Mesendoderm (in vitro differentiated cells): ENCODE data around the gene PDE6B.

Experiments used
- DNase-seq: peaks from one replicate; pipeline ENCODE4 v3.0.0; 2013
- H2AK5ac ChIP-seq: 2 replicates; pipeline ENCODE4 v1.6.1; 2013; ENCODE audit warnings: low read length, inconsistent platforms
- H2BK120ac ChIP-seq: 2 replicates; pipeline ENCODE4 v1.6.1; 2013; ENCODE audit warnings: low read depth, mild to moderate bottlenecking, low read length, moderate library complexity, mixed read lengths
- H2BK15ac ChIP-seq: replicated peaks from 2 replicates; pipeline ENCODE4 v1.6.1; 2013; ENCODE audit warnings: low read depth, mild to moderate bottlenecking, moderate library complexity
- H2BK5ac ChIP-seq: 2 replicates; pipeline ENCODE4 v1.6.1; 2013; ENCODE audit warnings: low read length, inconsistent platforms
- H3K18ac ChIP-seq: 2 replicates; pipeline ENCODE4 v1.6.1; 2013; ENCODE audit warnings: mild to moderate bottlenecking, low read length, mixed read lengths
- H3K23ac ChIP-seq: one replicate; pipeline ENCODE4 v1.6.1; 2013; ENCODE audit warnings: low read length
- H3K27ac ChIP-seq: 2 replicates; pipeline ENCODE4 v1.5.1; 2013; ENCODE audit warnings: low read depth, mild to moderate bottlenecking, inconsistent platforms, low read length, moderate library complexity
- H3K27me3 ChIP-seq: 2 replicates; pipeline ENCODE4 v1.6.1; 2013; ENCODE audit warnings: low read length, control low read depth, mild to moderate bottlenecking, inconsistent platforms; ENCODE audit not compliant: insufficient read depth, poor library complexity
- H3K36me3 ChIP-seq: 2 replicates; pipeline ENCODE4 v1.6.1; 2013; ENCODE audit warnings: low read length, inconsistent platforms; ENCODE audit not compliant: control insufficient read depth, insufficient read depth
- H3K4ac ChIP-seq: one replicate; pipeline ENCODE4 v1.6.1; 2013; ENCODE audit warnings: low read depth, mild to moderate bottlenecking, low read length, moderate library complexity
- H3K4me1 ChIP-seq: 2 replicates; pipeline ENCODE4 v1.6.1; 2013; ENCODE audit warnings: low read depth, low read length, inconsistent platforms; ENCODE audit not compliant: control insufficient read depth
- H3K4me2 ChIP-seq: 2 replicates; pipeline ENCODE4 v1.6.1; 2013; ENCODE audit warnings: low read length
- H3K4me3 ChIP-seq: 2 replicates; pipeline ENCODE4 v1.5.1; 2013; ENCODE audit warnings: mild to moderate bottlenecking, low read length
- H3K56ac ChIP-seq: one replicate; pipeline ENCODE4 v1.6.1; 2013; ENCODE audit warnings: low read length
- H3K79me1 ChIP-seq: 2 replicates; pipeline ENCODE4 v1.6.1; 2013; ENCODE audit warnings: low read length, inconsistent platforms
- H3K79me2 ChIP-seq: 2 replicates; pipeline ENCODE4 v1.6.1; 2013; ENCODE audit warnings: mild to moderate bottlenecking, low read length; ENCODE audit not compliant: control insufficient read depth, insufficient read depth
- H3K9ac ChIP-seq: 2 replicates; pipeline ENCODE4 v1.6.1; 2013; ENCODE audit warnings: low read length, inconsistent platforms
- H4K5ac ChIP-seq: one replicate; pipeline ENCODE4 v1.6.1; 2013; ENCODE audit warnings: low read length
- H4K8ac ChIP-seq: one replicate; pipeline ENCODE4 v1.6.1; 2013; ENCODE audit warnings: low read depth, mild to moderate bottlenecking, control low read depth, low read length, moderate library complexity
- WGBS: extraction: QIAGEN DNeasy Blood & Tissue Kit; methylation state at CpG from one replicate; pipeline ENCODE4 v1.1.7; 2013; ENCODE audit warnings: low lambda C conversion rate, missing lambda C conversion rate; ENCODE audit not compliant: insufficient coverage; ENCODE audit errors: extremely low coverage; 5-methylcytosine and 5-hydroxymethylcytosine counted together

Gene PDE6B

GRCh38 chr4:622071-622995 lies 3.0 kb upstream of the PDE6B start:
- no peak for DNase-seq
- H2BK120ac ChIP-seq, result no peak overlapping the region
- H3K79me1 ChIP-seq, result no peaks in the 10 kb centered on the region
- H3K23ac ChIP-seq, result no peak overlapping the region
- no peak overlapping the region for H2AK5ac ChIP-seq
- H3K36me3 ChIP-seq, result no peaks in the 10 kb centered on the region
- H3K56ac ChIP-seq, result no peak overlapping the region
- no peak overlapping the region for H4K8ac ChIP-seq
- no peak overlapping the region for H3K4ac ChIP-seq
- H4K5ac ChIP-seq, result no peak overlapping the region
- no peak overlapping the region for H2BK15ac ChIP-seq
- no peak overlapping the region for H2BK5ac ChIP-seq
- no peak overlapping the region for H3K18ac ChIP-seq
- H3K4me3 ChIP-seq, result no peak overlapping the region
- no peaks in the 10 kb centered on the region for H3K27me3 ChIP-seq
- H3K27ac ChIP-seq, result no peak overlapping the region
- no peak overlapping the region for H3K9ac ChIP-seq
- no peaks in the 10 kb centered on the region for H3K4me1 ChIP-seq
- H3K4me2 ChIP-seq, result no peak overlapping the region
- H3K79me2 ChIP-seq, result no peaks in the 10 kb centered on the region
- no CpG with 5 or more reads among the region's 22 CpGs for WGBS

- Histone ChIP-seq H4K8ac (no peak overlapping the region), H3K27ac (no peak overlapping the region), H2BK15ac (no peak overlapping the region), H3K79me2 (no peaks in the 10 kb centered on the region), H3K9ac (no peak overlapping the region), H3K4ac (no peak overlapping the region), H3K18ac (no peak overlapping the region), H3K4me2 (no peak overlapping the region), H3K36me3 (no peaks in the 10 kb centered on the region), H3K4me3 (no peak overlapping the region), H2BK5ac (no peak overlapping the region), H3K27me3 (no peaks in the 10 kb centered on the region), H4K5ac (no peak overlapping the region), H3K79me1 (no peaks in the 10 kb centered on the region), H3K4me1 (no peaks in the 10 kb centered on the region), H2AK5ac (no peak overlapping the region), H3K23ac (no peak overlapping the region), H3K56ac (no peak overlapping the region), H2BK120ac (no peak overlapping the region)
- WGBS, result no CpG with 5 or more reads among the region's 24 CpGs
- no peak for DNase-seq
These were observed 2.1 kb upstream of the PDE6B start for GRCh38 chr4:622996-623913.

- Histone ChIP-seq H2AK5ac (no peak overlapping the region), H3K79me2 (no peaks in the 10 kb centered on the region), H3K18ac (no peak overlapping the region), H2BK5ac (no peak overlapping the region), H2BK15ac (no peak overlapping the region), H4K8ac (no peak overlapping the region), H3K4me3 (no peak overlapping the region), H3K23ac (no peak overlapping the region), H3K27ac (no peak overlapping the region), H3K4me2 (no peak overlapping the region), H3K9ac (no peak overlapping the region), H2BK120ac (no peak overlapping the region), H3K27me3 (no peaks in the 10 kb centered on the region), H3K56ac (no peak overlapping the region), H3K36me3 (no peaks in the 10 kb centered on the region), H3K4me1 (no peaks in the 10 kb centered on the region), H3K4ac (no peak overlapping the region), H4K5ac (no peak overlapping the region), H3K79me1 (no peaks in the 10 kb centered on the region)
- WGBS, result no CpG with 5 or more reads among the region's 29 CpGs
- DNase-seq, result peak; percentile 6
These were observed 1.3 kb upstream of the PDE6B start for GRCh38 chr4:623914-624566.

GRCh38 chr4:625631-626161 lies 323 bp downstream of the PDE6B start:
- no CpG with 5 or more reads among the region's 39 CpGs for WGBS
- no peak overlapping the region for H3K23ac ChIP-seq
- no peaks in the 10 kb centered on the region for H3K4me1 ChIP-seq
- H3K27ac ChIP-seq, result no peak overlapping the region
- H2BK15ac ChIP-seq, result no peak overlapping the region
- H3K4me2 ChIP-seq, result no peak overlapping the region
- H3K27me3 ChIP-seq, result no peaks in the 10 kb centered on the region
- H3K79me2 ChIP-seq, result no peaks in the 10 kb centered on the region
- no peak overlapping the region for H4K5ac ChIP-seq
- H3K4me3 ChIP-seq, result no peak overlapping the region
- no peak overlapping the region for H3K56ac ChIP-seq
- H3K9ac ChIP-seq, result no peak overlapping the region
- H3K4ac ChIP-seq, result no peak overlapping the region
- no peak overlapping the region for H4K8ac ChIP-seq
- no peak overlapping the region for H3K18ac ChIP-seq
- H2AK5ac ChIP-seq, result no peak overlapping the region
- H3K36me3 ChIP-seq, result no peaks in the 10 kb centered on the region
- H2BK120ac ChIP-seq, result no peak overlapping the region
- DNase-seq, result no peak
- H2BK5ac ChIP-seq, result no peak overlapping the region
- H3K79me1 ChIP-seq, result no peaks in the 10 kb centered on the region

- H3K4ac ChIP-seq, result no peak overlapping the region
- H2AK5ac ChIP-seq, result no peak overlapping the region
- H3K4me3 ChIP-seq, result no peak overlapping the region
- no peaks in the 10 kb centered on the region for H3K27me3 ChIP-seq
- no peak overlapping the region for H2BK15ac ChIP-seq
- H3K18ac ChIP-seq, result no peak overlapping the region
- no peaks in the 10 kb centered on the region for H3K79me2 ChIP-seq
- no peak overlapping the region for H2BK120ac ChIP-seq
- H3K4me1 ChIP-seq, result no peaks in the 10 kb centered on the region
- H3K23ac ChIP-seq, result no peak overlapping the region
- H4K5ac ChIP-seq, result no peak overlapping the region
- no peak overlapping the region for H3K56ac ChIP-seq
- H3K79me1 ChIP-seq, result no peaks in the 10 kb centered on the region
- no peak overlapping the region for H3K27ac ChIP-seq
- H3K4me2 ChIP-seq, result no peak overlapping the region
- no peak overlapping the region for H4K8ac ChIP-seq
- no peaks in the 10 kb centered on the region for H3K36me3 ChIP-seq
- no peak overlapping the region for H2BK5ac ChIP-seq
- no peak overlapping the region for H3K9ac ChIP-seq
- DNase-seq, result no peak
- WGBS, result no CpG with 5 or more reads among the region's 20 CpGs
These were observed 1.1 kb downstream of the PDE6B start for GRCh38 chr4:626201-627091.
